Measurements from ENCODE around the gene FPR2. TPM values are rescaled to one million over a fixed set of nuclear protein-coding genes. Genes with fewer than 3 reads are reported as not detected.

The FPR2 gene
- total RNA-seq, 4 donors from 2014 or later: not detected

GRCh38 chr19:51820011-51820410 lies 59.0 kb downstream of the FPR2 start:
- in situ Hi-C loops (cut with MboI; ENCODE audit: low pct_ligation_motif_present in 1 of 4, low pct_unique_long_range_greater_than_20kb in 1 of 4, low sequenced_read_pairs in 3 of 4): no loop called here
- 60 to 63% methylated on average over 3 of the region's 3 CpGs for WGBS, 2 donors (ENCODE audit: low coverage in 1 of 2)
- Histone ChIP-seq H3K4me3 (no peak overlapping the region), H3K4me1 (no peaks in the 10 kb centered on the region), H3K27ac (no peak overlapping the region), H3K9me3 (no peaks in the 10 kb centered on the region), H3K27me3 (no peaks in the 10 kb centered on the region), H3K36me3 (no peaks in the 10 kb centered on the region)
- no peak for DNase-seq
- no peak for TF ChIP-seq POLR2AphosphoS5 (IDR thresholded peaks at IDR 0.05)
- intact Hi-C loops (cut with DNase I; ENCODE audit: low total_unique reads): no loop called here

Other genes with a start within 250 kb of the FPR2 start
- gene SIGLEC6, start 229.5 kb upstream of the FPR2 start, total RNA-seq: 1 to 10 TPM in 2 of 4 donors, under 1 TPM in 1, not detected in 1; 0.55 to 4.4 (median 1.7) TPM
- 10 to 100 TPM in 1 of 4 donors, 1 to 10 TPM in 3; 5.6 to 12.7 (median 6.6) TPM for gene ZNF175, start 189.9 kb upstream of the FPR2 start, total RNA-seq
- 1 to 10 TPM in 1 of 4 donors, not detected in 3; 1.1 TPM for gene SIGLEC5, start 130.8 kb upstream of the FPR2 start, total RNA-seq
- 1 to 10 TPM in 2 of 4 donors, not detected in 2; 2.2 to 6.0 TPM for gene SIGLEC14, start 114.4 kb upstream of the FPR2 start, total RNA-seq
- 10 to 100 TPM in 2 of 4 donors, 1 to 10 TPM in 2; 2.3 to 25.1 (median 12.4) TPM for gene SPACA6, start 67.8 kb upstream of the FPR2 start, total RNA-seq
- 1 to 10 TPM in 1 of 4 donors, under 1 TPM in 2, not detected in 1; 0.27 to 1.9 (median 0.48) TPM for gene HAS1, start 37.2 kb upstream of the FPR2 start, total RNA-seq
- gene FPR1, start 9.3 kb upstream of the FPR2 start, total RNA-seq: 1 to 10 TPM in 2 of 4 donors, not detected in 2; 1.5 to 4.4 TPM
- 1 to 10 TPM in 2 of 4 donors, not detected in 2; 3.4 to 4.8 TPM for gene FPR3, start 34.0 kb downstream of the FPR2 start, total RNA-seq
- gene ZNF577, start 126.8 kb downstream of the FPR2 start, total RNA-seq: 10 to 100 TPM; 10.5 to 26.4 (median 11.7) TPM
- 10 to 100 TPM in 2 of 4 donors, 1 to 10 TPM in 2; 8.6 to 19.5 (median 10.1) TPM for gene ZNF649, start 143.8 kb downstream of the FPR2 start, total RNA-seq
- gene ZNF613, start 166.3 kb downstream of the FPR2 start, total RNA-seq: 10 to 100 TPM in 2 of 4 donors, 1 to 10 TPM in 2; 6.0 to 62.8 (median 15.8) TPM
- gene ZNF350, start 225.7 kb downstream of the FPR2 start, total RNA-seq: 10 to 100 TPM in 3 of 4 donors, 1 to 10 TPM in 1; 7.8 to 30.3 (median 14.5) TPM
- 10 to 100 TPM in 3 of 4 donors, 1 to 10 TPM in 1; 3.6 to 23.9 (median 14.4) TPM for gene ZNF615, start 247.0 kb downstream of the FPR2 start, total RNA-seq